GM12878 (cell line): Measurements from ENCODE around the gene TBC1D2B. TPM values are rescaled to one million over a fixed set of nuclear protein-coding genes. Genes with fewer than 3 reads are reported as not detected.

Source experiments
- ATAC-seq: fragments of 200-7000 bp; cut with Tn5 transposase; 3 replicates; pipeline ENCODE4 v1.9.1; 2020; ENCODE audit warnings: mild to moderate bottlenecking, moderate library complexity
- BruUV-seq: library from RNA; stranded (reverse); fragments of 400-500 nt; replicated peaks from 2 replicates; lab custom pipeline; 2021; lab: Mats Ljungman, UMichigan
- CTCF ChIA-PET: fragments of 300-600 bp; sonication (Branson Sonifier 250); formaldehyde crosslinking; extraction: SDS; loops from one replicate; lab custom pipeline; 2021; ENCODE audit warnings: inconsistent platforms; lab: Yijun Ruan, JAX
- POLR2A ChIA-PET: fragments of 350-600 bp; formaldehyde crosslinking; extraction: SDS; loops from one replicate; lab custom pipeline; 2021; ENCODE audit warnings: inconsistent platforms; lab: Charles Lee
- RAD21 ChIA-PET: fragments of 300-600 bp; sonication (Branson Sonifier 250); formaldehyde crosslinking; loops from one replicate; lab custom pipeline; 2023; ENCODE audit warnings: antibody characterized with exemption; ENCODE audit not compliant: unreplicated experiment; lab: Charles Lee
- SMC1A ChIA-PET: fragments of 300-600 bp; sonication (Branson Sonifier 250); formaldehyde crosslinking; loops from one replicate; lab custom pipeline; 2023; ENCODE audit not compliant: unreplicated experiment, uncharacterized antibody; lab: Charles Lee
- DNase-seq: peaks from one replicate; pipeline ENCODE4 v3.0.0-alpha.2; 2011; ENCODE audit warnings: low read depth, low spot score
- FAIRE-seq: peaks from 3 replicates; lab custom pipeline; 2011; peaks lifted over from hg19 to GRCh38; lab: Jason Lieb, UNC
- H2AFZ ChIP-seq: 2 replicates; pipeline ENCODE4 v1.6.0; 2011; ENCODE audit warnings: low read depth, low read length, control low read depth; ENCODE audit not compliant: control insufficient read depth
- H3K27ac ChIP-seq: 2 replicates; pipeline ENCODE4 v1.5.1; 2011; ENCODE audit warnings: control low read depth; ENCODE audit not compliant: control insufficient read depth, insufficient read depth
- H3K27me3 ChIP-seq, 2 experiments: replicated peaks in 1 of 2; 2 replicates each; pipeline versions ENCODE4 v1.6.0 to v1.6.1; 2011; ENCODE audit warnings: low read length in 1 of 2; ENCODE audit not compliant: control insufficient read depth in 2 of 2, insufficient read depth in 2 of 2
- H3K36me3 ChIP-seq, 2 experiments: 2 replicates each; pipeline ENCODE4 v1.5.1; 2011; ENCODE audit warnings: low read length in 1 of 2; ENCODE audit not compliant: control insufficient read depth in 2 of 2, insufficient read depth in 2 of 2
- H3K4me1 ChIP-seq: 2 replicates; pipeline ENCODE4 v1.6.1; 2011; ENCODE audit warnings: mild to moderate bottlenecking, low read length, moderate library complexity, mixed read lengths; ENCODE audit not compliant: control insufficient read depth, insufficient read depth
- H3K4me2 ChIP-seq: 2 replicates; pipeline ENCODE4 v1.6.0; 2011; ENCODE audit warnings: control low read depth; ENCODE audit not compliant: control insufficient read depth, insufficient read depth
- H3K4me3 ChIP-seq: fragments of 200-600 bp; sonication (generic); 2 replicates; pipeline ENCODE4 v1.5.1; 2016
- H3K79me2 ChIP-seq: 2 replicates; pipeline ENCODE4 v1.6.0; 2011; ENCODE audit warnings: low read length; ENCODE audit not compliant: control insufficient read depth, insufficient read depth
- H3K9ac ChIP-seq: 2 replicates; pipeline ENCODE4 v1.8.0; 2011; ENCODE audit warnings: low read length, control low read depth, mixed read lengths; ENCODE audit not compliant: control insufficient read depth, insufficient read depth
- H3K9me3 ChIP-seq: replicated peaks from 3 replicates; pipeline ENCODE4 v1.5.1; 2011; ENCODE audit warnings: mild to moderate bottlenecking, low read length; ENCODE audit not compliant: control insufficient read depth, insufficient read depth
- H4K20me1 ChIP-seq: 2 replicates; pipeline ENCODE4 v1.6.0; 2011; ENCODE audit not compliant: control insufficient read depth, insufficient read depth
- CREM ChIP-seq: IDR thresholded peaks from 2 replicates; pipeline ENCODE4 v1.6.1; 2014; ENCODE audit warnings: antibody characterized with exemption, low read depth
- E2F8 ChIP-seq: fragments of 450-650 bp; IDR thresholded peaks from 2 replicates; pipeline ENCODE4 v1.6.1; 2018; ENCODE audit warnings: mild to moderate bottlenecking, low read depth, moderate library complexity; ENCODE audit not compliant: partially characterized antibody
- HDAC6 ChIP-seq: fragments of 200-600 bp; sonication (generic); IDR thresholded peaks from one replicate; pipeline ENCODE4 v1.8.0; 2017; ENCODE audit warnings: antibody characterized with exemption; ENCODE audit not compliant: unreplicated experiment
- HDGF ChIP-seq: fragments of 450-650 bp; IDR thresholded peaks from 2 replicates; pipeline ENCODE4 v1.6.1; 2016; ENCODE audit warnings: antibody characterized with exemption
- KDM1A ChIP-seq: fragments of 200-600 bp; sonication (generic); IDR thresholded peaks from 2 replicates; pipeline ENCODE4 v1.6.1; 2016; ENCODE audit warnings: borderline replicate concordance
- STAT1 ChIP-seq: fragments of 450-650 bp; conservative IDR thresholded peaks from 2 replicates; pipeline ENCODE4 v1.6.1; 2014; ENCODE audit warnings: antibody characterized with exemption, mild to moderate bottlenecking
- USF1 ChIP-seq: IDR thresholded peaks from 2 replicates; pipeline ENCODE4 v1.6.1; 2011; ENCODE audit warnings: borderline replicate concordance, low read depth, mild to moderate bottlenecking, moderate library complexity, mixed read lengths, low read length; ENCODE audit not compliant: insufficient read depth; ENCODE audit errors: extremely low read length
- WGBS: methylation state at CpG from one replicate; pipeline ENCODE4 v1.1.6; 2016; ENCODE audit warnings: low lambda C conversion rate; ENCODE audit not compliant: insufficient replicate concordance, insufficient coverage; ENCODE audit errors: missing lambda C conversion rate; 5-methylcytosine and 5-hydroxymethylcytosine counted together
- in situ Hi-C: fragments of 300-500 bp; cut with MboI; formaldehyde crosslinking; loops from 9 replicates; pipeline ENCODE4 v1.14.3; 2018; ENCODE audit warnings: mixed read lengths
- intact Hi-C: fragments of 100-400 bp; cut with micrococcal nuclease; formaldehyde crosslinking; loops from one replicate; pipeline ENCODE4 v1.14.2; 2022; ENCODE audit not compliant: unreplicated experiment
- polyA plus RNA-seq, 11 experiments: library from polyadenylated mRNA; depleted of rRNA in 4 of 11; unstranded in 6 of 11; stranded (reverse) in 5 of 11; fragments of >200 nt; fragmentation: Nextera tagmentation in 4 of 11; fragmentation: Illumina TruSeq in 1 of 11; extraction: Ambion mirVana in 4 of 11; extraction: Trizol in 1 of 11; gene quantifications; 1 replicate in 1 of 11; 2 replicates in 10 of 11; pipeline versions ENCODE4 v1.2.1 to v1.2.3, GENCODE V29; 2011 to 2016; ENCODE audit warnings: inconsistent platforms in 2 of 11, missing spikeins in 2 of 11, low read depth in 1 of 11
- total RNA-seq, 4 experiments: library from RNA; depleted of rRNA in 3 of 4; stranded (reverse); fragments of >200 nt in 3 of 4; fragmentation: Illumina TruSeq in 1 of 4; extraction: Trizol in 1 of 4; gene quantifications; 2 replicates each; pipeline versions ENCODE4 v1.2.1 to v1.2.3, GENCODE V29; 2013 to 2021

The TBC1D2B gene
- total and polyA plus RNA-seq, 10 of the 15 experiments (the other 5 are each of a cell fraction or from before 2014, with no cell fraction given): 1.3 to 53.4 (median 19.4) TPM

GRCh38 chr15:78023081-78023665 is 54.3 kb downstream of the TBC1D2B start:
- no peaks in the 10 kb centered on the region for H3K27me3 ChIP-seq
- no peak for ATAC-seq
- no TSS peak for BruUV-seq
- no peak for FAIRE-seq
- no peaks in the 10 kb centered on the region for H4K20me1 ChIP-seq
- intact Hi-C loops (no loop called here), in situ Hi-C loops (no loop called here)
- POLR2A ChIA-PET: interaction anchor here (1.2 kb wide), 1 partner anchor 19 kb away, joined by 4 read pairs; no protein-coding TSS in a partner anchor
- H3K4me3 ChIP-seq: no peak overlapping the region
- RAD21 ChIA-PET: no interaction called here
- WGBS: 73% methylated on average over 6 of the region's 6 CpGs
- no peak overlapping the region for H2AFZ ChIP-seq
- peaks cover 7% of the 10 kb centered on the region for H3K4me1 ChIP-seq
- H3K9me3 ChIP-seq: no peaks in the 10 kb centered on the region
- H3K27ac ChIP-seq: no peak overlapping the region
- SMC1A ChIA-PET: no interaction called here
- no peaks in the 10 kb centered on the region for H3K79me2 ChIP-seq
- CTCF ChIA-PET: interaction anchor here (1.5 kb wide), 2 partner anchors 63 to 84 kb away, joined by 4 to 11 read pairs; no protein-coding TSS in a partner anchor
- no peak overlapping the region for H3K9ac ChIP-seq
- DNase-seq: no peak
- TF ChIP-seq STAT1: no peak
- no peak for TF ChIP-seq E2F8
- TF ChIP-seq USF1: no peak
- no peak for TF ChIP-seq HDAC6
- TF ChIP-seq HDGF: no peak
- TF ChIP-seq KDM1A: no peak
- no peak for TF ChIP-seq CREM
- H3K4me2 ChIP-seq: no peak overlapping the region
- peaks cover 12 to 21% of the 10 kb centered on the region in 2 experiments for H3K36me3 ChIP-seq
